H1 (cell line): ENCODE measurements around the gene FOXI1. TPM values are rescaled to one million over a fixed set of nuclear protein-coding genes. Genes with fewer than 3 reads are reported as not detected.
A peak's percentile ranks its signal among the peaks of the same experiment; 100 is the strongest.

Source experiments
- CTCF ChIA-PET: fragments of 300-600 bp; sonication (Branson Sonifier 250); formaldehyde crosslinking; loops from one replicate; lab custom pipeline; 2021; ENCODE audit not compliant: partially characterized antibody; lab: Charles Lee
- POLR2A ChIA-PET: fragments of 300-600 bp; sonication (Branson Sonifier 250); formaldehyde crosslinking; loops from one replicate; lab custom pipeline; 2021; ENCODE audit warnings: inconsistent platforms; ENCODE audit not compliant: partially characterized antibody; lab: Charles Lee
- DNase-seq, 2 experiments: peaks; one replicate each; pipeline versions ENCODE4 v3.0.0 to v3.0.0-alpha.2; 2010 to 2022; ENCODE audit warnings: low spot score in 2 of 2, low read depth in 1 of 2, mixed read lengths in 1 of 2
- FAIRE-seq: peaks from 2 replicates; lab custom pipeline; 2011; peaks lifted over from hg19 to GRCh38; lab: Jason Lieb, UNC
- H2AFZ ChIP-seq: 2 replicates; pipeline ENCODE4 v1.8.1; 2012; ENCODE audit warnings: low read length, inconsistent platforms
- H2AK5ac ChIP-seq: 2 replicates; pipeline ENCODE4 v1.6.1; 2013; ENCODE audit warnings: low read depth, low read length
- H2BK120ac ChIP-seq: replicated peaks from 2 replicates; pipeline ENCODE3; 2013; ENCODE audit warnings: low read depth, low read length, inconsistent platforms
- H2BK12ac ChIP-seq: 2 replicates; pipeline ENCODE4 v1.6.1; 2013; ENCODE audit warnings: low read depth, low read length
- H2BK15ac ChIP-seq: 2 replicates; pipeline ENCODE4 v1.6.1; 2013; ENCODE audit warnings: low read length
- H2BK20ac ChIP-seq: 2 replicates; pipeline ENCODE4 v1.6.1; 2013; ENCODE audit warnings: low read length
- H2BK5ac ChIP-seq: 2 replicates; pipeline ENCODE4 v1.6.1; 2013; ENCODE audit warnings: low read depth, low read length
- H3K14ac ChIP-seq: 2 replicates; pipeline ENCODE4 v1.6.1; 2013; ENCODE audit warnings: inconsistent platforms; ENCODE audit not compliant: insufficient read length
- H3K18ac ChIP-seq: 2 replicates; pipeline ENCODE4 v1.6.1; 2013; ENCODE audit warnings: low read length; ENCODE audit errors: extremely low read depth
- H3K23ac ChIP-seq: 2 replicates; pipeline ENCODE4 v1.6.1; 2013; ENCODE audit warnings: inconsistent platforms; ENCODE audit not compliant: insufficient read length
- H3K23me2 ChIP-seq: 2 replicates; pipeline ENCODE4 v1.6.1; 2013; ENCODE audit warnings: low read depth, low read length
- H3K27ac ChIP-seq: 2 replicates; pipeline ENCODE4 v1.6.1; 2011; ENCODE audit warnings: low read depth, low read length, inconsistent platforms
- H3K27me3 ChIP-seq, 4 experiments: replicated peaks in 1 of 4; 1 replicate in 1 of 4; 2 replicates in 3 of 4; pipeline versions ENCODE4 v1.6.1 to v1.8.1; 2011 to 2013; ENCODE audit warnings: low read length in 3 of 4, mild to moderate bottlenecking in 3 of 4, inconsistent platforms in 2 of 4, mixed read lengths in 2 of 4, moderate library complexity in 1 of 4; ENCODE audit not compliant: control insufficient read depth in 3 of 4, insufficient read depth in 3 of 4; ENCODE audit errors: extremely low read depth in 1 of 4
- H3K36me3 ChIP-seq, 4 experiments: 2 replicates each; pipeline versions ENCODE4 v1.6.1 to v1.8.1; 2011 to 2013; ENCODE audit warnings: mild to moderate bottlenecking in 4 of 4, low read length in 3 of 4, moderate library complexity in 2 of 4, control low read depth in 1 of 4, inconsistent platforms in 1 of 4; ENCODE audit not compliant: insufficient read depth in 4 of 4, control insufficient read depth in 2 of 4
- H3K4ac ChIP-seq: replicated peaks from 2 replicates; pipeline ENCODE3; 2013; ENCODE audit warnings: low read length, low read depth, mixed read lengths, inconsistent platforms; ENCODE audit not compliant: insufficient read length
- H3K4me1 ChIP-seq, 4 experiments: replicated peaks in 1 of 4; 1 replicate in 1 of 4; 2 replicates in 3 of 4; pipeline versions ENCODE4 v1.6.1 to v1.8.1; 2011 to 2013; ENCODE audit warnings: low read length in 3 of 4, inconsistent platforms in 2 of 4, mixed read lengths in 1 of 4; ENCODE audit not compliant: insufficient read depth in 4 of 4, control insufficient read depth in 3 of 4
- H3K4me2 ChIP-seq, 2 experiments: 2 replicates each; pipeline versions ENCODE4 v1.6.1 to v1.8.1; 2011 to 2013; ENCODE audit warnings: low read depth in 2 of 2, low read length in 2 of 2, control low read depth in 1 of 2, inconsistent platforms in 1 of 2, mild to moderate bottlenecking in 1 of 2; ENCODE audit not compliant: insufficient read depth in 1 of 2
- H3K4me3 ChIP-seq, 4 experiments: fragments of 200-600, 300-600 bp in 1 of 4; sonication (generic), shearing (Covaris generic), sonication (Bioruptor Twin) in 1 of 4; 2 replicates each; pipeline versions ENCODE4 v1.5.1 to v1.8.1; 2011 to 2016; ENCODE audit warnings: low read length in 4 of 4, low read depth in 3 of 4, control low read depth in 2 of 4, inconsistent platforms in 2 of 4, mild to moderate bottlenecking in 2 of 4, mixed read lengths in 1 of 4, moderate library complexity in 1 of 4; ENCODE audit not compliant: insufficient read depth in 2 of 4; ENCODE audit errors: extremely low read depth in 1 of 4
- H3K56ac ChIP-seq: replicated peaks from 2 replicates; pipeline ENCODE3; 2013; ENCODE audit warnings: low read depth, mild to moderate bottlenecking, mixed read lengths, low read length, inconsistent platforms; ENCODE audit not compliant: insufficient read length
- H3K79me1 ChIP-seq: 2 replicates; pipeline ENCODE4 v1.6.1; 2013; ENCODE audit warnings: low read depth, low read length, control low read depth
- H3K79me2 ChIP-seq, 2 experiments: 2 replicates each; pipeline versions ENCODE4 v1.6.1 to v1.8.1; 2012 to 2013; ENCODE audit warnings: low read length in 2 of 2, mild to moderate bottlenecking in 2 of 2, inconsistent platforms in 1 of 2; ENCODE audit not compliant: insufficient read depth in 2 of 2, control insufficient read depth in 1 of 2
- H3K9ac ChIP-seq, 4 experiments: replicated peaks in 1 of 4; 1 replicate in 1 of 4; 2 replicates in 3 of 4; pipeline versions ENCODE4 v1.6.1 to v1.8.1; 2011 to 2013; ENCODE audit warnings: low read depth in 3 of 4, low read length in 3 of 4, control low read depth in 2 of 4, mild to moderate bottlenecking in 2 of 4, moderate library complexity in 2 of 4, inconsistent platforms in 1 of 4; ENCODE audit errors: extremely low read depth in 1 of 4
- H3K9me3 ChIP-seq, 2 experiments: 2 replicates each; pipeline versions ENCODE4 v1.6.1 to v1.8.1; 2012 to 2013; ENCODE audit warnings: mild to moderate bottlenecking in 2 of 2, moderate library complexity in 2 of 2, control low read depth in 1 of 2, inconsistent platforms in 1 of 2, low read depth in 1 of 2, low read length in 1 of 2, mixed read lengths in 1 of 2; ENCODE audit not compliant: insufficient read depth in 2 of 2
- H4K20me1 ChIP-seq, 2 experiments: replicated peaks in 1 of 2; 2 replicates each; pipeline versions ENCODE3 to v1.8.1; 2011 to 2013; ENCODE audit warnings: inconsistent platforms in 2 of 2, low read length in 2 of 2, mild to moderate bottlenecking in 1 of 2; ENCODE audit not compliant: insufficient read depth in 2 of 2, control insufficient read depth in 1 of 2
- H4K5ac ChIP-seq: 2 replicates; pipeline ENCODE4 v1.6.1; 2013; ENCODE audit warnings: low read length, low read depth, mixed read lengths, inconsistent platforms; ENCODE audit not compliant: insufficient read length
- H4K8ac ChIP-seq: 2 replicates; pipeline ENCODE4 v1.8.0; 2013; ENCODE audit warnings: mild to moderate bottlenecking, moderate library complexity, low read length, inconsistent platforms; ENCODE audit not compliant: insufficient read depth; ENCODE audit errors: extremely low read depth
- H4K91ac ChIP-seq: replicated peaks from 2 replicates; pipeline ENCODE3; 2013; ENCODE audit warnings: low read length, mixed read lengths, inconsistent platforms; ENCODE audit not compliant: insufficient read length
- CTCF ChIP-seq, 3 experiments: IDR thresholded peaks; 1 replicate in 2 of 3; 2 replicates in 1 of 3; pipeline versions ENCODE4 v1.5.1 to v1.6.1; 2011; ENCODE audit warnings: low read length in 3 of 3, mild to moderate bottlenecking in 3 of 3, inconsistent platforms in 2 of 3, low read depth in 1 of 3, moderate library complexity in 1 of 3; ENCODE audit not compliant: insufficient read depth in 1 of 3; ENCODE audit errors: control extremely low read depth in 1 of 3
- E2F6 ChIP-seq: IDR thresholded peaks from 2 replicates; pipeline ENCODE4 v1.6.1; 2012; ENCODE audit warnings: inconsistent platforms
- HDAC2 ChIP-seq, 2 experiments: fragments of 300-600 bp in 1 of 2; sonication (generic) in 1 of 2; IDR thresholded peaks; 2 replicates each; pipeline ENCODE4 v1.6.1; 2011 to 2012; ENCODE audit warnings: low read depth in 2 of 2, low read length in 2 of 2, mild to moderate bottlenecking in 2 of 2, moderate library complexity in 2 of 2, borderline replicate concordance in 1 of 2, inconsistent platforms in 1 of 2
- NANOG ChIP-seq: IDR thresholded peaks from 2 replicates; pipeline ENCODE4 v1.6.1; 2011; ENCODE audit warnings: low read length, low read depth, mild to moderate bottlenecking, inconsistent platforms; ENCODE audit not compliant: insufficient read depth, poor library complexity, severe bottlenecking
- RAD21 ChIP-seq, 2 experiments: IDR thresholded peaks in 1 of 2; conservative IDR thresholded peaks in 1 of 2; 2 replicates each; pipeline ENCODE4 v1.6.1; 2011; ENCODE audit warnings: low read depth in 2 of 2, low read length in 2 of 2, improper control_type of control experiment in 1 of 2, inconsistent platforms in 1 of 2, mild to moderate bottlenecking in 1 of 2, moderate library complexity in 1 of 2
- SP2 ChIP-seq: IDR thresholded peaks from 2 replicates; pipeline ENCODE4 v1.6.1; 2012; ENCODE audit warnings: mild to moderate bottlenecking, low read length, inconsistent platforms
- TAF1 ChIP-seq: IDR thresholded peaks from 2 replicates; pipeline ENCODE4 v1.6.1; 2011; ENCODE audit warnings: mild to moderate bottlenecking, low read depth, low read length
- YY1 ChIP-seq: IDR thresholded peaks from 2 replicates; pipeline ENCODE4 v1.6.1; 2011; ENCODE audit warnings: low read depth, mild to moderate bottlenecking, low read length
- ZNF274 ChIP-seq: IDR thresholded peaks from 2 replicates; pipeline ENCODE4 v1.7.0; 2012; ENCODE audit warnings: low read length, borderline replicate concordance; ENCODE audit errors: extremely low read depth
- WGBS, 2 experiments: shearing (Covaris generic) in 1 of 2; methylation state at CpG; one replicate each; pipeline versions ENCODE4 v1.1.6 to v1.1.7; 2013 to 2015; ENCODE audit warnings: low lambda C conversion rate in 2 of 2, mixed read lengths in 2 of 2, inconsistent platforms in 1 of 2, low coverage in 1 of 2, missing lambda C conversion rate in 1 of 2; ENCODE audit not compliant: insufficient replicate concordance in 2 of 2, insufficient coverage in 1 of 2, insufficient read length in 1 of 2; ENCODE audit errors: extremely low coverage in 1 of 2, missing lambda C conversion rate in 1 of 2; 5-methylcytosine and 5-hydroxymethylcytosine counted together
- polyA plus RNA-seq, 7 experiments: library from polyadenylated mRNA; depleted of rRNA in 3 of 7; stranded (reverse) in 5 of 7; unstranded in 2 of 7; fragments of >200 nt in 5 of 7; fragments of 200-250 nt in 2 of 7; gene quantifications; 1 replicate in 5 of 7; 2 replicates in 1 of 7; 4 replicates in 1 of 7; pipeline versions ENCODE4 v1.2.1 to v1.2.3, GENCODE V29; 2011 to 2013; ENCODE audit warnings: missing spikeins in 2 of 7, mixed read lengths in 2 of 7
- total RNA-seq: library from RNA; stranded (reverse); fragmentation: NEBNext Ultra II Directional; extraction: Animal tissue kit (Norgen Biotek cat#: 25700); gene quantifications from 2 replicates; pipeline ENCODE4 v1.2.1, GENCODE V29; 2021

Gene FOXI1
- total and polyA plus RNA-seq, 2 of the 8 experiments (the other 6 are each of a cell fraction or from before 2014, with no cell fraction given), result not detected

- H3K27me3 ChIP-seq, result peaks cover 0 to 52% (median 21%) of the 10 kb centered on the region in 4 experiments; a peak in 6 of 7 replicates
Measured at GRCh38 chr5:170107674-170108073, 2.0 kb downstream of the FOXI1 start.

More at GRCh38 chr5:170107674-170108073, 2.0 kb downstream of the FOXI1 start:
- Histone ChIP-seq H3K4me2 (no peak overlapping the region), H2BK12ac (no peak overlapping the region), H3K9me3 (no peaks in the 10 kb centered on the region), H3K23me2 (no peaks in the 10 kb centered on the region), H3K4me1 (peaks cover 0 to 9% (median 3%) of the 10 kb centered on the region in 4 experiments; a peak in 4 of 7 replicates), H3K56ac (no peak overlapping the region), H3K79me2 (no peaks in the 10 kb centered on the region), H2BK120ac (no peak overlapping the region), H3K9ac (no peak overlapping the region), H2BK15ac (no peak overlapping the region), H3K14ac (no peak overlapping the region), H4K91ac (no peak overlapping the region), H3K36me3 (no peaks in the 10 kb centered on the region), H3K23ac (no peak overlapping the region), H2BK5ac (no peak overlapping the region), H3K4ac (no peak overlapping the region), H2AK5ac (no peak overlapping the region), H3K18ac (no peak overlapping the region)
- POLR2A ChIA-PET, result no interaction called here
- peak in 1 of 2 experiments; percentile 27 for DNase-seq
- FAIRE-seq, result no peak
- CTCF ChIA-PET, result interaction anchor here (16.0 kb wide), 1 partner anchor 75 kb away, joined by 217 read pairs; no protein-coding TSS in a partner anchor
- TF ChIP-seq ZNF274, result no peak
- no peak for TF ChIP-seq TAF1
- TF ChIP-seq YY1, result no peak
- TF ChIP-seq HDAC2 (IDR thresholded peaks at IDR 0.05; ENCODE audit: borderline replicate concordance in 1 of 2, low read depth in 2 of 2, low read length in 2 of 2), result no peak
- no peak for TF ChIP-seq CTCF (IDR thresholded peaks at IDR 0.05; ENCODE audit: control extremely low read depth in 1 of 3, insufficient read depth in 1 of 3, low read depth in 1 of 3, low read length in 3 of 3)
- no peak for TF ChIP-seq SP2
- no peak for TF ChIP-seq RAD21 (IDR thresholded peaks at IDR 0.05 in 1 of 2, conservative IDR thresholded peaks at IDR 0.05 in 1 of 2; ENCODE audit: low read depth in 2 of 2, low read length in 2 of 2)
- no peak for TF ChIP-seq E2F6
- no peak for TF ChIP-seq NANOG
- TF ChIP-seq, all 59 proteins: peak for 0
- H2BK20ac ChIP-seq, result no peak overlapping the region
- H4K8ac ChIP-seq, result no peak overlapping the region
- H4K20me1 ChIP-seq, result no peaks in the 10 kb centered on the region
- no peak overlapping the region for H3K4me3 ChIP-seq
- no peak overlapping the region for H2AFZ ChIP-seq
- WGBS, 2 experiments, result 79% methylated on average over 2 of the region's 2 CpGs; no CpG with 5 or more reads in 1 of the 2 experiments
- no peak overlapping the region for H3K27ac ChIP-seq
- H3K79me1 ChIP-seq, result no peaks in the 10 kb centered on the region
- no peak overlapping the region for H4K5ac ChIP-seq
